ENCODE data around the gene NEBL. TPM values are rescaled to one million over a fixed set of nuclear protein-coding genes. Genes with fewer than 3 reads are reported as not detected.

Gene NEBL
- total RNA-seq, 1 donor from 2014 or later, result not detected

DNA sequence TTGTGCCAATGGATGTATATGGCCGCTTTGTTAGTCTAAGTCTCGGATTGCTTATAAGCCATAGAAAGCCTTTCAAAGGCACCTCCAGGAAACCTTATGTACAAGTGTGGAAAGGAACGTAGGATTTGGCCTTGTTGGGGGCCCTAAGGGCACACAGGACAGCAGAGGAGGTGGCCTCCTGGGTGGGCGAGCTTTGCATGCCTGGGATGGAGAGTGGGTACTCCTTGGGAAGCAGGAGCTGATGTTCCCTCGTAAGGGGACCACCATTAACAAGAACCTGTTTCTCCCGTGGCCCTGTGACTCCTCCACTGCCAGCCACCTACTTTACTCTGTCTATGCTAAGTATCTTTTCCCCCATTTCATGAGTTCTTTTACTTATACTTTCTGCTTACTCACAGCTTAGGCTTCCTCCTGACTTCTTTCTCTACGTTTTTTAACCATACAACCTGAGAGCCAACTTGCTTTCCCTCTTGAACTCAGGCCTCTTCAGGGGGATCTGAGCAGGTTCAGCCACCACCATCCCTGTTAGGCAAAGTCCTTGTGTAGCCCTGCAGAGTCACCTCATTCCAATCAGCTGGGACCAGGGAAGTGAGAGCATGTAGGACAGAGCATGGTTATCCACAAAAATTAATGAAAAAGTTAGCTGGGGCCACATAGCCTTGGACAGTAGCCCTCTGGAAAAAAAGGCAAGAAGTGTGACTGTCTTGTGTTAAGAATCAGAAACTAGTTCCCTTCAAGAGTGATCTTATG, 118.9 kb downstream of the NEBL start:
- intact Hi-C loops (cut with micrococcal nuclease), result no loop called here

DNA sequence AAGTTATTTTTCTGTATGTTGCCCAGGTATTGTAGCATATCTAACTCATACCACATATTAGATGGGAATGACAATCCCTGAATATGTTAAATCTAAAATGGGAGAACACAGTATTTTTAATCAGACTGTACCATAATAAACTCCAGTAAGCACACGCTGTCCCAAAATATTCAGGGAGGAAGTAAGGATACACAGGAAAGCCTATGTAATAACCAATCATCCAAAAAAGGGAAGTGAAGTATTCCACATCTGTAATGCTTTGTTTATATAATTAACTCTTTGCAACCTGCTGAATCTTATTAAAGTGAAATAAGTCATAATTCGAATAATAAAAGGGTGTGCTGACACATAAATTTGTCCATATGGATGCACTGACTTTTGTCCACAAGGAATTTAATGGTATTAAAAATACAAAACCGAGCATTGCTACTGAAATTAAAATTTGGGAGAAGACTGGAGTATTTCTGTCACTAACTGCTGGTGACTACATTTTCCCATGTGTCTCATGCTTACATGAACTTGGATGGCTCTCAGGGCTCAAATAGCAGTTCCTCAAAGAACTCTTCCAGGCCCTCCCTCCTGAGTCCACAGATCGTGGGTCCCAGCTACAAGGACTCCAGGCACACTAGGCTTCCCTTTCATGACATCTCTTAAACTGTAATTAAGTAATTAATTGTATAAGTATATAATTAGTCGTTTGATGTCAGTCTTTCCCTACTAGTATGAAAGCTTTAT, 120.6 kb downstream of the NEBL start:
- intact Hi-C loops (cut with micrococcal nuclease), result no loop called here

DNA sequence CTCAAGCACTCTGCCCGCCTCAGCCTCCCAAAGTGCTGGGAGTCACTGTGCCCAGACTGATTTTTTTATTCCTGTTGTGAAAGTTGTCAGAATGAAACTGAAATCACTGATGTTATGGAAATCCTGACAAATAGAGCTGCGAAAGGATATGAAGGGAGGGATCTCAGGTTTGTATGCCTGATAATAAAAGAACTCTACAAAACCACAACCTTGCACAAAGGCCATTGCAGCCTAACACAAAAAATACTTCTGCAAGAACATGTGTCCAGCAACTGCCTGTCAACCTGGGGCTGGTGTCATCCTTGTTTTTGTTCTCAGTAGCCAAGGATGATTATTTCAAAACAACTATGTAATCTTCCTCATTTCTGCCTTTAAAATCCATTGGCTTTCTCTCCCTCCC, 126.1 kb downstream of the NEBL start:
- intact Hi-C loops (cut with micrococcal nuclease), result no loop called here

DNA sequence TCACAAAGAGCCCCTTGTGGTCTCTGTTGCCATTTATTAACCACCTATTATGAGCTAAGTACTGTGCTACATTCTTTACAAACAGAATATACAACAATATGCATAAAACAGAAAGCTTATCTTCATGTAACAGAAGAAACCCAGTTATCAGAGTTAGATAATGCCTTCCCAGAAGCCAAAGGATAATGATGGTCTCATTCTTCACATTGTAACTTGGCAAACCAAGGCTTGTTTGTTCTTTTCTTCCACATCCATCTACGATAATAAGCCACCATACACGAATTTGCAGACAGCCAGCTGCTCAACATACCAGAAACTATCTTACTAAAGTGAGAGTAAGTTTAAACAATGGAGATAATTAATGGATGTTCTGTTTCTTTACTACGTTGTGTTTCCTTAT, 127.6 kb downstream of the NEBL start:
- intact Hi-C loops (cut with micrococcal nuclease), result loop anchor here (1.0 kb wide), 1 partner anchor 950 kb away; no protein-coding TSS in a partner anchor

DNA sequence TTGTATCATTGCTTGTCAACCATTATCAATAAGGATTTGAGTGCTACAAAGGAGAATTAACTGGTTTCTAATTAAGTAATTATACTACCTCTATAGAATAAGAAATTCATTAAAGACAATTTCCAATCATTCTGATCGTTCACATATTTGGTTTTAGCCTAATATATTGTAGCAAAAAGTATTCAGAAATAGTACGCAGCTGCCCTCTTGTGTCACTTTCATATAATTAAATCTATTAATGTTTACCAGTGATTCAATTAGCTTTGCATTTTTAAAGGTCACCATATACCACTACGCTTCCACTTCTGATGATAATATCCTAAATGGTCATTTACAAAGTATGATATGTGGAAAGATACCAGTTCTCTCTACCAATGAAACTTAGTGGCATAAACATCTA, 128.3 kb downstream of the NEBL start:
- intact Hi-C loops (cut with micrococcal nuclease), result loop anchor here (1.0 kb wide), 1 partner anchor 950 kb away; no protein-coding TSS in a partner anchor

DNA sequence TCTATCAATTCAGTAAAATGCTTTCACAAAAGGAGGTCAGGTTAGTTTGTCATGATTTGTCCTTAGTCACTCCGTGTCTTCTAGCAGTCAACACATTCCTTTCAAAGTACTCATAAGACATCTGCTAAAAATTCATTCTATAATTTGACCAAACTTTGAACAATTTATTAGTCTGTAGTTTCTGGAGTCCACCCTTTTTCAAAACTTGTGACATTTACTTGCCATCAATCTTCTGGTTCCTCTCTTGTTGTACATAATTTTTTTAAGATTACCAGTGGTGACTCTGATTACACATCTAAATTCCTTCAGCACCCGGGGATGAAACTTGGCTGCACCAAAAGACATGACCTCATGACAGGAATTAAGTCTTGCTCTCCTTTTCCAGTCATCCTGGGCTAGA, 130.1 kb downstream of the NEBL start:
- intact Hi-C loops (cut with micrococcal nuclease), result no loop called here

DNA sequence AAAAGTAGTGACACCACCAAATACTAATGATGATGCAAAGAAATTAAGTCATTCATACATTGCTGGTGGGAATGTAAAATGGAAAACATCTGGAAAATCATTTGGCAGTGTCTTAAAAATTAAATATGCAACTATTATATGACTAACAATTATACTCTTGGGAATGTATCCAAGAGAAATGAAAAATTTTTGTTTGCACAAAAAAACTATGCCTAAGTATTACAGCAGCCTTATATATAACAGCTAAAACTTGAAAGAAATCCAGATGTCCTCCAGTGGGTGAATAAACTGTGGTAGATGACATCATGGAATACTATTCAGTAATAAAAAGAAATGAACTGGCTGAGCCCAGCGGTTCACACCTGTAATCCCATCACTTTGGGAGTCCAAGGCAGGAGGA, 132.0 kb downstream of the NEBL start:
- intact Hi-C loops (cut with micrococcal nuclease), result no loop called here

DNA sequence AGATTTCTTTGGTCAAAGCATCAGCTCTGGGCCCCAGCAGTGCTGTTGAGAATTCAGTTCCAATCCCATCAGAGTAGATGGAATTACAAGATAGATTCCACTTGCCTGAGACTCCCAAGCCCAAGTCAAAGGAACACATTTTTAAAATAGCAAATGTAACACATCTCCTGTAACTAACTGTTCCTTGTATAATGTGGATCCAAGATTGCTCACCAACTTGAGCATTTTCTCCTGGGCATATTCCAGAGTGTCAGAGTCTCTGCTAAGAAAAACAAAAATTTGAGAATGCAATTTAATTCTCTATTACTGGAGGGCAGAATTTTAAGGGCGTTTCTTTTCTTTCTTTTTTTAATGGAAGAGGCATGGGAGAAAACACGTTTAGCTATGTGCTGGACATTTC, 136.7 kb downstream of the NEBL start:
- intact Hi-C loops (cut with micrococcal nuclease), result no loop called here

DNA sequence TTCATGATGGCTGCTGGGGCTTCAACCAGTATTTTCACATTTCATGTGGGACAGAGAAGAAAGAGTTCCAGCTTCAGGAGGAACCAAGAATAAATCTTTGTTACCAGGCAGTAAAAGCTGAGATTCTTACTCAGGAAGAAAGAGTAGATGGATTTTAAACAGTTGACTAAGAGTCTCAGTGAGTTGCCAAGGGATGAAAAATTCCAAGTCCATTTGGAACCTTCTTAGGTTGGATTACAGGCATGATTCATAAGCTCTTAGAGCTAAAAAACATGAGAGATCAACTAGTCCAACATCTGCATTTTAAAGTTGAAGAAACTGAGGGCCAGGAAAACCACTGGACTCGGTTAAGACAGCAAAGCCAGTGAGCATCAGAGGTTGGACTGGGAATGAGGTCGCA, 148.6 kb downstream of the NEBL start:
- intact Hi-C loops (cut with micrococcal nuclease), result no loop called here

DNA sequence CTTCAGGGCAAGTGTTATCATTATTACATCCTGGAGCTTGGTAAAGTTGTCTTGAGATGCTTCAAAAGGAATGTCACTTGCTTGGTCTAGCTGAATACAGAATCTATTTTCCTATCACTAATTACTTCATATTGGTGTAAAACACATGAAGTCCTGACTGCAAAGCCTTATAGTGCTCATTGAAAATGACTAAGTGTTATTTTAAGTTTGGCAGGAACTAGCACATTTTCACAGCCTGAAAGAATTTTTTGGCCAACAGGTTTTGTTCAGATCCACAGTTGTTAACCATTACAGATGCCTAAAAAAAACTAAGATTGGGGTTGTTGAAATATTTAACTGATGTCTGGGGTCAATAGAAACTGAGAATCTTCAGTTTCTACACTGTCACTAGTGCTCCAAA, 149.3 kb downstream of the NEBL start:
- intact Hi-C loops (cut with micrococcal nuclease), result no loop called here

DNA sequence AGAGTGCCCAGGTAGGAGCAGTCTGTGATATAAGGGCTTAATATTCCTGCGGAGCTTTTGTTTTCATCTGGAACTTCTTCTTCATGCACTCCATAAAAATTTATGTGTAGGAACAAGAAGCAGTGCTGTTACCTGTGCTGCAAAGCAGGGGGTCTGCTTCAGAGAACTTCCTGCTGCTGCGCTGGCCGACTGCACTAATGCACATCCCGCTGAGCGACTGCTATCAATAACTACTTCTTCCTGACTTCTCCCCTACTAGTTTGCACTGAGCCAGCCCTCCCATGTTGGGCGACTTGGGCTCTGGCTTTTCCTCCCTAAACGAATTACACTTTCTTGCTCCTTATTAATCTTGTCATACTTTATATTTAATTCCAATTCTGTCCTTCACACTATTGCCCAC, 150.3 kb downstream of the NEBL start:
- intact Hi-C loops (cut with micrococcal nuclease), result no loop called here

DNA sequence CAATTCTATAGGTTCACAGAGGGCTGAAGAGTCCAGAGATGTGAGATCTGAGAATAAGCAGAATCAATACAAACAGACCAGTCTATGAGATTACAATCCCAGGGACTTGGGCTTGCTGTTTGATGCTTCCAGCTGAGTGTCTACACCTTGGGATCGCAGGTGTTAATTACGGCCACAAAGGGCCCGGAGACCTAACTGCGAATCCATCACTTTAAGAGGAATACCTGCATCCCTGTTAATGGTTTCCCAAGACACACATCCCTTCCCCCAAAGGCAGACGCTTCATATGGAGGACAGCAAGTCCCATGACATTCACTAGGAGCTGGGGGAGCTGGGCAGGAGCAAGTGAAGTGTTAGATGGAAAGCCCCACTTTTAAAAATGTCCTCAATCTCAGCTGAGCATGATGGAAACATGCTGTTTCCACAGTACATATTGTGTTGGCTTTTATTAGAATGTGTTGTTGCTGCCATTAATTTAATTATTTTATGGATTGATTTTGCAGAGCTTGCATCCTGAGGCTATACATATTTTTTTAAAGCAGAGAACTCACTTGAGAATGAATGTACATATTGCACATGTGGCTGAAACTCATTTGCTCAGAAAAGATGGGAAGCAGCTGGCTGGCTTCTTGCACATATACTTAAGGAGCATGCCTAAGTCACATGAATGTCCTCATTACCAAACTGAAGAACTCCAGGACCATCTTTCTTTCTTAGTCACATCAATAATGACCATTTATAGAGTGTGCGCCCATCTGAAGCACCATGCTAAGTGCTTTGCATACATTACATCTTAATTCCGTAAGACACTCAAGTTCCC, 151.3 kb downstream of the NEBL start:
- intact Hi-C loops (cut with micrococcal nuclease), result no loop called here

DNA sequence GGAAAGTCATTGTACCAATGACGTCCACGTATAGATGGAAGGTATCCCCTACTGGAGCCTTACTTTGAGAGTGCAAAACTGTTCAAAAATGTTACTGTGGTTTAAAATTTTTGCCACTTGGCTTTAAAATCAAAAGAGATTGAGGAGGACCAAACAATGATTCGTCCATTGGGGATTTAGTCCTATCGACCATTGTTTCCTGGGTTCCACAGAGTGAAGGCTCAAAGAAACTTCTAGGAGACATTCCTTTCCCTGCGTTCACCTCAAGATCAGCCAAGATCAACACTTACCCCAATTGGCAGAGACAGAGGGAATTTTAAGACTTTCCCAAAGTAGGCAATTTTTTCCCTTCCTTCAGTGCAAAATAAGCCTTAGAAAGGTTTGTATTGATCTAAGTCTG, 152.3 kb downstream of the NEBL start:
- intact Hi-C loops (cut with micrococcal nuclease), result no loop called here

DNA sequence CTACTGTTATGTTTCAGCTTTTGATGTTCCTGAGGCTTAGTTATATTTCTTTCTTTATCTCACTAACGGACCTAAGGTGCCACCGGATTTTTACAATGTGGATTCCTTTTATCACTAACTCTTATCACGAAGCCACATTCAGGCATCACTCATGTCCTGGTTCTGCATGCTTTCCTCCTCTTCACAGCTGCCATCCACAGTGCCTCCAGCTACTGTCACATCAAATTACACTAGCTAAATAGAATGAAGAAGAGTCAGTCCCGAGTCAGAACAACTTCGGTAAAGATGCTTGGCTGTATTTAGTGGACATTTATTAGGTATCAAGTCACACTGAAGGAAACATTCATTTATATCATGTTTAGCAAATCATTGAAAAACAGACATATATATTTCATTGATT, 153.2 kb downstream of the NEBL start:
- intact Hi-C loops (cut with micrococcal nuclease), result no loop called here

DNA sequence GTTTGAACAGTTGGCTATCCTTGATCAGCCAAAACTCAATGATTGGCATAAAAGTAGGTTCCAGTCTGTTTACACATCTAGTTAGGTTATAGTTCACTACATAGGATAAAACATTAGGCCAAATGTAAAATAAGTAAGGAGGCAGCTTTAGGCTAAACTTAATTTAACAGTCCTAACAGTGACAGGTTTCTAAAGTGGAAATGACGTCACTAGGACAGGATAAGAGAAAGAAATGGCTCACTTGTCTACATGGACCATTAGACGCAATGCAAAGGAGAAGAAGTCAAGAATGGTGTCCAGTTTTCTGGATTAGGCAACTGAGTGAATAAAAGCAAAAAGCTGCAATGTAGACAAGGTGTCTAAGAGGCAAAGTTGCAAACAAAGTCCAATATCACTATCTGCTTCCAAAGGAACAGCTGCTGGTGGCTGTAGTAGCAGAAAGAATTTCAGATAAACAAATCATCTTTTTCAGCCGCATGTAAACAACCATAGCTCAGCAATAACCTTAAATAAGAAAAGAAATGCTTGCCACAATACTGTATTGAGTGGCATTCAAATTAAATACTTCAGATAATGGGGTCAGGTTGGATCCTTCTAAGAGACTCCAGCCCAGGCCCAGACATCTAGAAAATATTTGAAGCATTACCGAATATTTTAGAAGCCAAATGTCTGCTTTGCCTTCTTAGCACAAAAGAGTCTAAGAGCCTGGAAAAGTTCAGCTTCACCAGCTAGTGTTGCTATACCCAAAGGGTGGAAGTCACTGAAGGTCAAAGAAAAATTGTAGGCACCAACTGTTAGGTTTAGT, 154.2 kb downstream of the NEBL start:
- intact Hi-C loops (cut with micrococcal nuclease), result no loop called here

DNA sequence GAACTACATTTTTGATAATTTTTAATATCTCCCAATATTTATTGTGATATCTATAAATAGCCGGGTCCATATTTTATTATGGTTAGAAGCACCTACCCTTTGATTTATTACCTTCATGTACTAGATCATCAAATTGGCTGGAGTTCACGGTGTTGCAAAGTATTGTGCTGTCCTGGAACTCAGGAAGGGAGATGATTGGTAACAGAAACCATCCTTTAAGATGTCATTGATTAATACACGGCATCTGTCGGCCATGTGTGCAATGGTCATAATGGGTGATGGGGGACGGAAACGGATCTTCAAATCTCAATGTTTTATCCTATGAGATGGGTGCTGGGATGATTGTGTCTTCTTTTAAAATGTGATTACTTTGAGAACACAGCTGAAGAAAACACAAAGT, 157.0 kb downstream of the NEBL start:
- intact Hi-C loops (cut with micrococcal nuclease), result no loop called here

DNA sequence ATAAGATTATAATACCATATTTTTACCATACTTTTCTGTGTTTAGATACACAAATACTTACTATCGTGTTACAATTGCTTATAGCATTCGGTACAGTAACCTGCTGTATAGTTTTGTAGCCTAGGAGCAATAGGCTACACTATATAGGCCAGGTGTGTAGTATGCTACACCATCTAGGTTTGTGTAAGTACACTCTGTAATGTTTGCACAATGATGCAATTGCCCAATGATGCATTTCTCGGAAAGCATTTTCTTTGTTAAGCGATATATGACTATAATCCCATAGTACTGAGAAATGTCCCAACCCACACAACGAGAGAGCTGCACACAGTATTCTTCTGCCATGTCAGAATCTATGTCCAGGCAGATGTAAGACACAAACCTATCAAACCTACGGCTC, 160.0 kb downstream of the NEBL start:
- intact Hi-C loops (cut with micrococcal nuclease), result no loop called here

All from T-helper 1 cell treated with Interleukin-12 subunit alpha and Interleukin-12 subunit beta and Interleukin-4 antibody, amounts not matched to agents 30 ng/mL and 1 ng/mL, for 36 hours (primary cell).